Endothelial cell of umbilical vein (primary cell): ENCODE data around the gene ARMS2. TPM values are rescaled to one million over a fixed set of nuclear protein-coding genes. Genes with fewer than 3 reads are reported as not detected.

ENCODE experiments used
- BruUV-seq: library from RNA; stranded (reverse); fragments of 400-500 nt; replicated peaks from 2 replicates; lab custom pipeline; 2021; lab: Mats Ljungman, UMichigan
- CTCF ChIA-PET: fragments of 300-600, 350-600 bp; sonication (Branson Sonifier 250); formaldehyde crosslinking; loops from one replicate; lab custom pipeline; 2021; ENCODE audit warnings: antibody characterized with exemption, inconsistent platforms; lab: Charles Lee
- POLR2A ChIA-PET: fragments of 300-600, 350-600 bp; sonication (Branson Sonifier 250); formaldehyde crosslinking; loops from one replicate; lab custom pipeline; 2021; ENCODE audit warnings: antibody characterized with exemption, inconsistent platforms; lab: Charles Lee
- DNase-seq: peaks from one replicate; pipeline ENCODE4 v3.0.0-alpha.2; 2011; ENCODE audit warnings: low read depth, low spot score
- FAIRE-seq: peaks from 2 replicates; lab custom pipeline; 2011; peaks lifted over from hg19 to GRCh38; lab: Jason Lieb, UNC
- H2AFZ ChIP-seq: 2 replicates; pipeline ENCODE4 v1.6.0; 2012; ENCODE audit warnings: low read depth, low read length, control low read depth, inconsistent platforms
- H3K27ac ChIP-seq: 2 replicates; pipeline ENCODE4 v1.5.1; 2011; ENCODE audit warnings: low read depth, mild to moderate bottlenecking, control low read depth, low read length, moderate library complexity; ENCODE audit not compliant: insufficient read depth
- H3K27me3 ChIP-seq, 2 experiments: 2 replicates each; pipeline versions ENCODE4 v1.6.0 to v1.6.1; 2011; ENCODE audit warnings: low read length in 2 of 2, mixed read lengths in 1 of 2; ENCODE audit not compliant: control insufficient read depth in 2 of 2, insufficient read depth in 2 of 2
- H3K36me3 ChIP-seq, 2 experiments: 2 replicates in 1 of 2; 3 replicates in 1 of 2; pipeline ENCODE4 v1.5.1; 2011; ENCODE audit warnings: low read length in 2 of 2, mild to moderate bottlenecking in 1 of 2, moderate library complexity in 1 of 2; ENCODE audit not compliant: control insufficient read depth in 2 of 2, insufficient read depth in 2 of 2; ENCODE audit errors: extremely low read depth in 1 of 2
- H3K4me1 ChIP-seq: 3 replicates; pipeline ENCODE4 v1.5.1; 2011; ENCODE audit warnings: mild to moderate bottlenecking, low read length; ENCODE audit not compliant: control insufficient read depth, insufficient read depth; ENCODE audit errors: extremely low read depth
- H3K4me2 ChIP-seq: 2 replicates; pipeline ENCODE4 v1.6.1; 2011; ENCODE audit warnings: low read length, control low read depth, mixed read lengths; ENCODE audit not compliant: insufficient read depth
- H3K4me3 ChIP-seq, 3 experiments: fragments of 200-600 bp in 1 of 3; sonication (generic), shearing (Covaris generic) in 1 of 3; replicated peaks in 1 of 3; 2 replicates each; pipeline ENCODE4 v1.5.1; 2011 to 2016; ENCODE audit warnings: control low read depth in 3 of 3, low read length in 3 of 3, mild to moderate bottlenecking in 2 of 3, inconsistent platforms in 1 of 3, low read depth in 1 of 3, moderate library complexity in 1 of 3; ENCODE audit not compliant: insufficient read depth in 1 of 3
- H3K79me2 ChIP-seq: 2 replicates; pipeline ENCODE4 v1.6.0; 2012; ENCODE audit warnings: low read length, inconsistent platforms; ENCODE audit not compliant: control insufficient read depth, insufficient read depth
- H3K9ac ChIP-seq: replicated peaks from 2 replicates; pipeline ENCODE3; 2011; ENCODE audit warnings: low read length, control low read depth; ENCODE audit not compliant: insufficient read depth; ENCODE audit errors: extremely low read depth
- H3K9me1 ChIP-seq: replicated peaks from 3 replicates; pipeline ENCODE4 v1.6.0; 2011; ENCODE audit warnings: mild to moderate bottlenecking, low read length; ENCODE audit not compliant: control insufficient read depth, insufficient read depth; ENCODE audit errors: extremely low read depth
- H3K9me3 ChIP-seq: replicated peaks from 2 replicates; pipeline ENCODE4 v1.5.1; 2012; ENCODE audit warnings: low read length, inconsistent platforms; ENCODE audit not compliant: control insufficient read depth, insufficient read depth
- H4K20me1 ChIP-seq: replicated peaks from 2 replicates; pipeline ENCODE3; 2011; ENCODE audit warnings: mild to moderate bottlenecking, low read length; ENCODE audit not compliant: control insufficient read depth, insufficient read depth; ENCODE audit errors: extremely low read depth
- EZH2 ChIP-seq: IDR thresholded peaks from 2 replicates; pipeline ENCODE4 v1.6.1; 2012; ENCODE audit warnings: borderline replicate concordance, low read depth, mild to moderate bottlenecking, moderate library complexity, low read length, inconsistent platforms; ENCODE audit not compliant: severe bottlenecking
- FOS ChIP-seq: IDR thresholded peaks from 2 replicates; pipeline ENCODE4 v1.6.1; 2011; ENCODE audit warnings: mild to moderate bottlenecking, low read length, moderate library complexity, borderline replicate concordance; ENCODE audit not compliant: insufficient read depth
- GATA2 ChIP-seq: IDR thresholded peaks from 2 replicates; pipeline ENCODE4 v1.7.0; 2011; ENCODE audit warnings: low read depth, mild to moderate bottlenecking, moderate library complexity, mixed read lengths, low read length; ENCODE audit not compliant: insufficient read length, insufficient read depth
- JUN ChIP-seq: IDR thresholded peaks from 2 replicates; pipeline ENCODE4 v1.6.1; 2011; ENCODE audit warnings: borderline replicate concordance, low read depth; ENCODE audit not compliant: insufficient read length, insufficient read depth
- MYC ChIP-seq: IDR thresholded peaks from one replicate; pipeline ENCODE4 v1.6.1; 2011; ENCODE audit warnings: mild to moderate bottlenecking, low read depth, low read length
- POLR2A ChIP-seq: IDR thresholded peaks from 2 replicates; pipeline ENCODE4 v1.6.1; 2012; ENCODE audit warnings: low read depth, mild to moderate bottlenecking, control low read depth, low read length
- POLR2AphosphoS5 ChIP-seq: IDR thresholded peaks from 2 replicates; pipeline ENCODE4 v1.6.1; 2012; ENCODE audit warnings: low read depth, mild to moderate bottlenecking, control low read depth, low read length, moderate library complexity; ENCODE audit not compliant: insufficient read depth
- dilution Hi-C: fragments of 300-500 bp; cut with MboI; formaldehyde crosslinking; loops from one replicate; pipeline ENCODE4 v1.15.0; 2019; ENCODE audit warnings: low sequenced_read_pairs; ENCODE audit not compliant: extremely low pct_ligation_motif_present
- intact Hi-C: fragments of 100-400 bp; cut with micrococcal nuclease; formaldehyde crosslinking; loops from one replicate; pipeline ENCODE4 v1.10.0; 2022
- polyA plus RNA-seq, 4 experiments: library from polyadenylated mRNA; depleted of rRNA in 3 of 4; stranded (reverse) in 3 of 4; unstranded in 1 of 4; fragments of >200 nt; gene quantifications; 2 replicates each; pipeline versions ENCODE4 v1.2.1 to v1.2.3, GENCODE V29; 2011 to 2012; ENCODE audit warnings: missing spikeins in 1 of 4
- total RNA-seq: library from RNA; stranded (reverse); gene quantifications from 2 replicates; pipeline ENCODE4 v1.2.3, GENCODE V29; 2021
- TF ChIP-seq, protein P1 (sequence below): IDR thresholded peaks from 2 replicates; pipeline ENCODE4 v1.6.1; 2011; ENCODE audit not compliant: insufficient read depth, insufficient read length
- TF ChIP-seq, protein P2 (sequence below), 2 donors: IDR thresholded peaks; 1 replicate in 1 of 2; 2 replicates in 1 of 2; pipeline ENCODE4 v1.5.1; 2011; ENCODE audit warnings: low read length in 2 of 2, mild to moderate bottlenecking in 2 of 2, moderate library complexity in 2 of 2, control low read depth in 1 of 2, inconsistent platforms in 1 of 2, low read depth in 1 of 2; ENCODE audit not compliant: insufficient read depth in 1 of 2; ENCODE audit errors: extremely low read depth in 1 of 2

Gene ARMS2
- total and polyA plus RNA-seq, 2 donors (not counting 3 experiments of a cell fraction or from before 2014, with no cell fraction given): not detected

DNA sequence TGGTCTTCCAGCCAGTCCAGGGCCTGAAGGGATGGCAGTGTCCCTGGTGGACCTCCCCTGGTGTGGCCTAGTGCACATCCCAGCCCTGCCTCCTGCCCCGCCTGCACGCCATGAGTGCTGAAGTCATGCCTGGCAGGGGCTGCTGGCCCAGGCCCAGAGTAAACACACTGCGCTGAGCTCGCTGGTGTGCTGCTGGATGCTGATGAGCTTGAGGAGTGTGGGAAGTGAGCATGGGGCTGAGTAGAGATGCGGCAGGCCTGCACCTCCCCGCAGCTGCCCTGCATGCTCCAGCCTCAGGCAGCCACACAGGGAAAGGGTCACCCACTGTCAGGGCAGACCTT lies 50.1 kb downstream of the ARMS2 start:
- DNase-seq (peak; percentile 94), FAIRE-seq (peak; percentile 97)
- intact Hi-C loops: loop anchor here (1.0 to 2.0 kb wide), 4 partner anchors 9 to 41 kb away; no protein-coding TSS in a partner anchor
- Histone ChIP-seq H4K20me1 (no peaks in the 10 kb centered on the region), H3K36me3 (peaks cover 0 to 13% of the 10 kb centered on the region in 2 experiments), H3K4me2 (no peak overlapping the region), H3K9ac (no peak overlapping the region), H2AFZ (no peak overlapping the region), H3K4me1 (peaks cover 9% of the 10 kb centered on the region), H3K79me2 (no peaks in the 10 kb centered on the region), H3K4me3 (no peak overlapping the region), H3K9me3 (no peaks in the 10 kb centered on the region), H3K27me3 (no peaks in the 10 kb centered on the region), H3K27ac (peak overlapping the region; percentile 11), H3K9me1 (no peaks in the 10 kb centered on the region)
- CTCF ChIA-PET: interaction anchor here (0.6 to 4.3 kb wide), 15 partner anchors 10 to 225 kb away, joined by 3 to 37 read pairs (median 4); no protein-coding TSS in a partner anchor
- POLR2A ChIA-PET: interaction anchor here (1.0 kb wide), 1 partner anchor 30 kb away, joined by 3 read pairs; no protein-coding TSS in a partner anchor
- dilution Hi-C loops: no loop called here
- TF ChIP-seq JUN (peak; percentile 11), FOS (no peak), POLR2AphosphoS5 (peak; percentile 73), POLR2A (no peak)
- TF ChIP-seq, protein P1, sequence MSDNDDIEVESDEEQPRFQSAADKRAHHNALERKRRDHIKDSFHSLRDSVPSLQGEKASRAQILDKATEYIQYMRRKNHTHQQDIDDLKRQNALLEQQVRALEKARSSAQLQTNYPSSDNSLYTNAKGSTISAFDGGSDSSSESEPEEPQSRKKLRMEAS: peak; percentile 42
- no TSS peak for BruUV-seq

DNA sequence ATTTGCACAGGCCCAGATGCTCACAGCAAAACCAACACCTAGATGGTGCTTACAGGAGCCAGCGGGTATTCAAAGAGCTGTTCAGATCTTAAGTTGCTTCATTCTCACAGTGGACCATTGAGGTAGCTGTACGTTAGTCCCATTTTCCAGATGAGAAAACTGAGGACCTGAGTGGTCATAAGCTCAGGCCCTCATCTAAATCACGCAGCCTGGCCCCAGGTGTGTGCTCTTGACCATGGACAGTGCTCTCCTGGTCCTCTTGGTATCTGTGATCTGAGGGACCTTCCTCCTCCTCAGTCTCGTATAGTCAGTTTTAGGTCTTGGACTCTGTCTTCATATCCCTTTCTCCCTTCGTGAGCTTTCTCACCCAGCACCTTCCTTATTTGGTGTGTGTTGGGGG lies 50.6 kb downstream of the ARMS2 start:
- dilution Hi-C loops (no loop called here), intact Hi-C loops (loop anchor here (2.0 kb wide), 1 partner anchor 26 kb away; no protein-coding TSS in a partner anchor)
- Histone ChIP-seq H3K79me2 (no peaks in the 10 kb centered on the region), H3K9me3 (no peaks in the 10 kb centered on the region), H4K20me1 (no peaks in the 10 kb centered on the region), H2AFZ (no peak overlapping the region), H3K27ac (no peak overlapping the region), H3K36me3 (peaks cover 0 to 15% of the 10 kb centered on the region in 2 experiments), H3K4me2 (no peak overlapping the region), H3K4me1 (peaks cover 9% of the 10 kb centered on the region), H3K9ac (no peak overlapping the region), H3K27me3 (no peaks in the 10 kb centered on the region), H3K4me3 (no peak overlapping the region), H3K9me1 (no peaks in the 10 kb centered on the region)
- TF ChIP-seq GATA2 (no peak), FOS (no peak), JUN (no peak), EZH2 (no peak), MYC (no peak), POLR2AphosphoS5 (no peak), POLR2A (no peak)
- TF ChIP-seq, protein P1: no peak
- TF ChIP-seq, protein P2, sequence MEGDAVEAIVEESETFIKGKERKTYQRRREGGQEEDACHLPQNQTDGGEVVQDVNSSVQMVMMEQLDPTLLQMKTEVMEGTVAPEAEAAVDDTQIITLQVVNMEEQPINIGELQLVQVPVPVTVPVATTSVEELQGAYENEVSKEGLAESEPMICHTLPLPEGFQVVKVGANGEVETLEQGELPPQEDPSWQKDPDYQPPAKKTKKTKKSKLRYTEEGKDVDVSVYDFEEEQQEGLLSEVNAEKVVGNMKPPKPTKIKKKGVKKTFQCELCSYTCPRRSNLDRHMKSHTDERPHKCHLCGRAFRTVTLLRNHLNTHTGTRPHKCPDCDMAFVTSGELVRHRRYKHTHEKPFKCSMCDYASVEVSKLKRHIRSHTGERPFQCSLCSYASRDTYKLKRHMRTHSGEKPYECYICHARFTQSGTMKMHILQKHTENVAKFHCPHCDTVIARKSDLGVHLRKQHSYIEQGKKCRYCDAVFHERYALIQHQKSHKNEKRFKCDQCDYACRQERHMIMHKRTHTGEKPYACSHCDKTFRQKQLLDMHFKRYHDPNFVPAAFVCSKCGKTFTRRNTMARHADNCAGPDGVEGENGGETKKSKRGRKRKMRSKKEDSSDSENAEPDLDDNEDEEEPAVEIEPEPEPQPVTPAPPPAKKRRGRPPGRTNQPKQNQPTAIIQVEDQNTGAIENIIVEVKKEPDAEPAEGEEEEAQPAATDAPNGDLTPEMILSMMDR (IDR thresholded peaks at IDR 0.05; ENCODE audit: extremely low read depth in 1 of 2, insufficient read depth in 1 of 2, low read depth in 1 of 2, low read length in 2 of 2): no peak
- POLR2A ChIA-PET: interaction anchor here (1.0 kb wide), 1 partner anchor 31 kb away, joined by 3 read pairs; no protein-coding TSS in a partner anchor
- CTCF ChIA-PET: interaction anchor here (0.5 to 4.3 kb wide), 16 partner anchors 10 to 225 kb away, joined by 3 to 37 read pairs (median 4); no protein-coding TSS in a partner anchor
- no TSS peak for BruUV-seq
- FAIRE-seq (no peak), DNase-seq (no peak)
